ENCODE measurements around the gene MNAT1.

DNA sequence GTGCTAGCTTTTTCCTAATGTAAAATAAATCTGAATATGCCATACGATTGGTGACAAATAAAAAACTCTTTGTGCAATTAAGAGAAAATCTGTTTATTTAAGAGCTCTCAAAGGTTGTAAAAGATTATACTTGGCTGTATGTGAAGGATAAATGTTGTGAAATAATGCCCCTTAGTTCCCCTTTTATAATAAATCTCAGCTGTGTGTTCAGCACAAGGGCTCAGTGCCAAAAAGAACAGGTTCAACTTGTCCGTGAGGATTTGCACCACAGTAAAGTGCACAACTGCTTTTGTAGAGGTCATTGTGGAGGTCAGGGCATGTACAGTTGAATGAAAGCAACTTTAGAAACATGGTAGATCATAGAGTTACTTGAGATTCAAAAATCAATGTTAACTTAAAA lies 127.7 kb downstream of the MNAT1 start:
- no peak for TF ChIP-seq CTCF (IDR thresholded peaks at IDR 0.05)
- TF ChIP-seq POLR2A (IDR thresholded peaks at IDR 0.05), result no peak

Data from testis (tissue), 2 donors.